Stimulated activated CD8-positive, alpha-beta memory T cell treated with anti-CD3 and anti-CD28 coated beads, Interleukin-4, amount 100 ng/mL, for 24 hours (primary cell): ENCODE data around the gene AIFM3.

ENCODE experiments used
- DNase-seq: peaks from one replicate; pipeline ENCODE4 v3.0.0-alpha.2; 2020; ENCODE audit warnings: low read depth

The AIFM3 gene

GRCh38 chr22:20991252-20992055, 24.4 kb downstream of the AIFM3 start:
- no peak for DNase-seq

GRCh38 chr22:20992056-20992442, 25.0 kb downstream of the AIFM3 start:
- no peak for DNase-seq

GRCh38 chr22:20992456-20993303, 25.6 kb downstream of the AIFM3 start:
- DNase-seq: no peak

DNA sequence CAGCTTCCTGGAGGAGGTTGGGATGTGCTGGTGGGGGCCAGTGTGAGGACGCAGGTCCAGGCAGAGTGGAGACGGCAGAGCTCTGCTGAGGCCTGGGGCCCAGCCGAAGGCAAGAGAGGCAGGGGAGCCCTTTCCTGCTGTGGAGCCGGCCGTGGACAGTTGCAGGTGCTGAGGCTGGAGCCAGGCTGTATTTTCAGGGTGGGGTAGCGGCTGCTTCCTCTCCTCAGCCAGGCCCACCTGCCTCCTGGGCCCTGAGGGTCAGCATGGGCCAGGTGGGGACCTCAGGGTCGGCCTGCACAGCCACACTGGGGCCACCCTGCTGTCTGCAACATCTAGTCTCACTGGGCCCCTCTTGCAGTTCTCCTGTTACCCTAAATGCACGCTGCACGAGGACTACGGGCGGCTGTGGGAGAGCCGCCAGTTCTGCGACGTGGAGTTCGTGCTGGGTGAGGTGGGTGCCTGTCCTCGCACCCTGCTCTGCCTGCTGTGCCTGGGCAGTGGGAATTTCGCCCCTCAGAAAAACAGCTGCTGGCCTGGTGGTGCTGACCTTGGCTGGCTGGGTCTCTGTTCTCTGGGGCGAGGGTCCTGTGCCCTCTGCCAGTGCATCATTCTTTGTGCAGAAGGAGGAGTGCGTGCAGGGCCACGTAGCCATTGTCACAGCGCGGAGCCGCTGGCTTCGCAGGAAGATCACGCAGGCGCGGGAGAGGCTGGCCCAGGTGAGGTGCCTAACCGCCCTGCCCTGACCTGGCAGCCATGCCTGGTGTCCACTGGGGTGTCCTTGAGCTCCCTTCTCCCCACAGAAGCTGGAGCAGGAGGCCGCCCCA, 26.5 kb downstream of the AIFM3 start:
- DNase-seq: no peak

- no peak for DNase-seq
Measured at GRCh38 chr22:20994128-20994901, 27.3 kb downstream of the AIFM3 start.

GRCh38 chr22:20994902-20995241, 27.8 kb downstream of the AIFM3 start:
- no peak for DNase-seq

DNA sequence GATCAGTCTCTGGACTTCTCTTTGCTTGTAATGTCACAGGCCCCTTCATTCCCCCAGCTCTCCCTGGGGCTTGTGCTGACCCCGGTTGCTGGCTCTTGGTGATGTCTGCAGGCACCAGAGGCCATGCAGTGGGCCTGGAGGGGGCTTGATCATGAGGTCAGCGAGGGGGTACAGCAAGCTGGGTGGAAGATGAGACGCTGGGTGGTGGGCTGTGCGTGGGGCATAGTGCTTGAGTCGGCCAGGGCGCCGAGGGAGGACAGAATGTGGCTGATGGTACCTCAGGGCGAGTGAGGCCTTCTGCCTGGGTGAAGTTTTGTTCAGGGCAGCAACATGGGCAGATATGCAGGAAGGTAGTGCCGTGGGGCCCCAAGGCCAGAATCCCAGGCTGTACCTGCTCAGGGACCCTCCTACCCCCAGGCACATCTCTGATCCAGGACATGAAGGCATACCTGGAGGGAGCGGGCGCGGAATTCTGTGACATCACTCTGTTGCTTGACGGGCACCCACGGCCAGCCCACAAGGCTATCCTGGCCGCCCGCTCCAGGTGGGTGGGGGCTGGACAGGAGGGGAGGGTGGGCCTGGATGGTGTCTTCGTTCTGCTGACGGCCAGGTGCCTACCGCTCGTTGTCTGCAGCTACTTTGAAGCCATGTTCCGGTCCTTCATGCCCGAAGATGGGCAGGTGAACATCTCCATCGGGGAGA, 28.4 kb downstream of the AIFM3 start:
- DNase-seq: no peak

DNA sequence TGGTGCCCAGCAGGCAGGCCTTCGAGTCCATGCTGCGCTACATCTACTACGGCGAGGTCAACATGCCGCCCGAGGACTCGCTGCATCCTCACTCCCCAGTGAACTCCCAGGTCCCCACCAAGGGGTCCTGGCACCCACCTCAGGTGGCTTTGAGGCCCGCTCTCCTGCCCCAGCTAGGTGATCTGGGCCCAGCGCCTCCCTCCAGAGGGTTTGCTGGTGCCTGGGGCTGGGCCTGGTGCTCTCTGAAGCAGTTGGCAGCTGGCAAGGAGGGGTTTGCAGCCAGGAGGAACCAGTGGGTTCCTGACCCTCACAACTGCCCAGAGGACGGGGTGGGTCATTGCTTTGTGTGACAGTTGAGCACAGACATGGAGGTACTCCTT, 29.0 kb downstream of the AIFM3 start:
- no peak for DNase-seq

GRCh38 chr22:20996598-20997535, 29.8 kb downstream of the AIFM3 start:
- no peak for DNase-seq

DNA sequence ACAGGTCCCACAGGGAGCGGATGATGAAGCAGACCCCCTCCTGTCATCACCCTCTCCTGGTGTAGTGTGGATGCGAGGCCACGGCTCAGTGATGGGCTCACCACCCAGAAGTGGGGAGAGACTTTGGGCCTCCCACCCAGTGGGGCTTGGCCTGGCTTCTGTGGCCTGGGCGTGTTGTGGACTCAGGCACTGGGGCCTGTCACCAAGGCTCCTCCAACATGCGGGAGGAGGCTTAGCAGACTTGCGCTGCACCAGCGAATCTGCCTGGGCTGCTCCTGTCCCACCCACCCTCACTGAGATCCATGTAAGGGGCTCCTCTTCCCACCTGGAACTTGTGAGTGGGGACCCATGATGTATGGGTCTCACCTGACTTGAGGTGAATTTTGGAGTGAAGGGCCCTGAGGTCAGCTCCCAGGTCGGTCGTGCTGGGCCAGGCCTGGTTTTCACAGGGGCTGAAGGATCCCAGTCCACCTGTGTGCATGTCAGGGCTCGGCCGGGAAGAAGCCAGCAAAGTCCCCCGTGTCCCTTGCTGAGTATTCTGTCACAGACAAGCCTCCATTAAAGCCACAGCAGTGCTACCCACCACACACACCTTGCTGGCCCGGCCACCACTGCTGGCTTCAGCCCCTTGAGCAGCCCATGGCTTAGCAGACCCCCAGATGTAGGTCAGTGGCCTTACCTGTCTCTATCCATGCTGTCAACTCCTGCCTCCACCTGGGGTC, 30.6 kb downstream of the AIFM3 start:
- no peak for DNase-seq

DNA sequence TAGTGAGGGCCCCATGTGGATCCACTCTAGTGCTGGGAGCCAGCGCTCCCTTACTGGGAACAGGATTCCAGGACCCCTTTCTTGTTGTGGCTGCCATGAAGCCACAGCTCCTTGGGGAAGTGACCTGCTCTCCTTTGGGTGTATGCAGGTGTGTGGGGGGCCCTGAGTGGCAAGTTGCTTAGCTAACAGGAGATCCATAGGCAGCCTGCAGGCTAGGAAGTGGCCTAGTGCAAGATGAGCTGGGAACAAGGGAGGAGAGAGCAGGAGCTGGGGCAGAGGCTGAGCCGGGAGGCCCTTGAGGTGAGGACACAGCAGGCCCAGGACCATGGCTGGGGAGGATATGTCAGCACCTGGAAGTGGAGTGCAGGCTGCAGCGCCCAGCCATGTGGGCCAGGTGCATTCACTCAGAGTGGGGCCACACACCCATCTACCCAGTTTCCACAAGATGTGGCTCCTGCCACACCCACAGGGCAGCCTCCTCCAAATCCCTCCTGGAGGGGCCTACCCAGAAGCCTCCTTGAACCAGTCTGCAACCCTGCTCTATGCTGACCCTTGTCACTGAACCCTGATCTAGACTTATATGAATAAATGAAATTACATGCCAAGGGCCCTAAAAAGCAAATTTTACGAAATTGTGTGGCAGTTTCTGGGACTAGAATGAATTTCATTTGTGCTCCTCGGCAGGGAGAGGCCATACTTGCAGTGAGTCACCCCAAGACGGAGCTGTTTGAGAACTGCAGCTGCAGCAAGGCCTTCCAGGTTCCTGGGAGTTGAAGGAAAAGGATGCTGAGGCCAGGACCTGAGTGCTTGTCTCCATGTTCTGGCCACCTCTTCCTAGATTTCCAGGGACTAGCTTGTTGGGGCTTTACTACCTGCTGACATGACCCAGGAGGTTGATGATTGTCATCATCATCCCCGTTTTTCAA, 31.6 kb downstream of the AIFM3 start:
- DNase-seq: no peak

DNA sequence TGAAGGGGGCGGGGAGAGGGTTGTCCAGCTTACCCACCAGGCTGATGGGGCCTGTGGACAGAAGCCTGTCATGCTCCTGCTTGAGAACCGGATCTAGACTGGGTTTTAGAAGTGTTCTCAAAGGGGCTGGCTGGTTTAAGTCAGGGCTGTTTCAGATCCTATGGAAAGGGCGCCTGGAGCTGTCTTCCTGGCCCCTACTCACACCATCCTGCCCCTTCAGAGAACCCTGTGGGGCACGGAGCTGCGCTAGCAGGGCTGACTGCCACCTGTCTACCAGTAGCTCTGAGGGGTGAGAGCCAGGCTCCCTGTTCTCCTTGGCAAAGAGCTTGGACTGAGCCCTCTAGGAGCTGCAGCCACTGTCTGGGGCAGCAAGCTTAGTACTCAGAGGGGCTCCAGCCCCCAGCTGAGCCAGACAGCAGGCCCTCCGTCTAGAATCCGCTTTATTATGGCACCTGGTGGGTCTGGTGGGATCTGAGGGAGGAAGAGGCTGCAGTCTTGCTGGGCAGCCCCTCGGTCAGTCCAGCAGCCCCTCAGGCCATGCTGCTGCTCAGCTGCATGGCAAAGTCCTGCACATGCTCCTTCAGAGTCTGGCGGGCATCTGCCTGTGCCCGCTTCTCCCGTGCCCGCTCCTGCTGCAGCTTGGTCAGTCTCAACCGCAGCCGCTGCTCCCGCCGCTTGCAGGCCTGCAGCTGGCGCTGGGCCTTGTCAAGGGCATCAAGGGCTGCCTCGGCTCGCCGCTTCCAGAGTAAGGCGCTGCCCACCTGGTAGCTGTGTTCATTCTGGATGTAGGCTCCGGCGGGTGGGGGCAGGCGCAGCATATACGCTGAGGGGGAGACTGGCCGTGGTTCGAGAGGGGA, 32.5 kb downstream of the AIFM3 start:
- DNase-seq: no peak

DNA sequence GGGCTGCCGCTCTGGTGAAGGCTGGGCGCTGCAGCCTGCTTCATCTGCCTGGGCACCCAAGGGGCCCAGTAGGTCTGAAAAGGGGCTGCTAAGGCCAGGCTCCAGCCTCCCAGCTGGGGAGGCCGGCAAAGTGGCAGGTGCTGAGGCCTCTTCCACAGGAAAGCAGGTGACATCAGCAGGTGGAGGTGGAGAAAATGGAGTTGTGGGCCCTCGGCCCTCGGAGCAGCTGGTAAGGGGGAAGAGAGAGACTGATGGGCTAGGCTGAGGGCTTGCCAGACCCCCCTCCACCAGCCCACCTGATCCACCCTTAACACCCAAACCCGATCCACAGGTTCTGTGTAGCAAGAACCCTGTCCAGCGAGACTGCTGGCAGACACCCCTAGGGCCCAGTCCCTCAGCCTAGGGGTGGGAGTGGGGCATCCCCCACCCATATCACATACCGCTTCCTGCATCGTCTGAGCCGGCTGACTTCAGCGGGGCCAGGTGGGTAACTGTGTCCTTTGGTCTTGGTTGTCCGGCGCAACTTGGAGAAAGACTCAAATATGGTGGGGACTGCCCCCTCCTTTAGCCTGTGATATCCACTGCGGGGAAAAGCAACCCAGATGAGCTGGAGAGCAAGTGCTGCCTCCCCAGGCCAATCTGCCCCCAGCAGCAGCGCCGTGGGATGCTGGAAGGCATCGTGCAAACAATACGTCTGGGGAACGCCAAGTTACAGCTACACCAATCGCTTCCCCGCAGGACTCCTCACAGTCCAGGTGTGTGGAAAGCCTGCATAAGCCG, 33.3 kb downstream of the AIFM3 start:
- no peak for DNase-seq

GRCh38 chr22:21000987-21001600, 34.0 kb downstream of the AIFM3 start:
- no peak for DNase-seq

DNA sequence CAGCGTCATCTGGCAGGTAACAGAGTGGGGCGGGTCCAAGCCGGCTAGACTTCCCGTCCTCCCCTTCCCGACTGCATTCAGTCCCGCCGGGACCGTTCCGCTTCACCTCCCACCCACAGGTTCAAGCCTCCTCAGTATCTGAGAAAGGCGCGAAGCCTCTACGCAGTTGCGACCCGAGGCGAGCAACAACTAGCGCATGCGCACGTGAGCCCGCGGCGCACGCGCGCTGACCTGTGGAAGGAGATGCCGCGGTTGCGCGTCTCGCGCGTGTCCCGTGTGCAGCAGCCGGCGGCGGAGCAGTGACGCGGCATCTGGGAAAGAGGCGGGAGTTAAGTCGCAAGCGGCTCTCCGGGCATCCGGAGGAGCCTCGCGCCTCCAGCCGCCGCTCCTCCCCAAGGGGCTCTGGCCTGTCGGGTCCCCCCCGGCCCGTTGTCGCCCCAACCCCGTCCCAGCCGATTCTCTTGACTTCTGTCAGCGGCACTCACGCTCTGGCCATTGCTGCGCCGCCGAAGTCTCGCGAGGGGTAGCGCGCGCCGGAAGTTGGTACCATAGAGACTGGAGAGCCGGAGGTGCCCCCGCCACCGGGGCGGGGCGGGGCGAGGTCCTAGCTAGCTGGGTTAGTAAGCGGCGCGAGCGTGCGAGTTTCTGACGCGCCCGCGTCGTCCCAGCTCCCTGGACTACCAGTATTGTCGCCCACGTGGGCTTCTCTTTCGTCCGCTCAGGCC, 34.7 kb downstream of the AIFM3 start, which contains the start of gene THAP7:
THAP7 (minus strand) TSS at position 518 of the 725 bp plus-strand sequence; CDS start at position 311, 207 bp downstream.
- DNase-seq: peak; percentile 96
